ENCODE measurements around the gene PRDM16.

DNA sequence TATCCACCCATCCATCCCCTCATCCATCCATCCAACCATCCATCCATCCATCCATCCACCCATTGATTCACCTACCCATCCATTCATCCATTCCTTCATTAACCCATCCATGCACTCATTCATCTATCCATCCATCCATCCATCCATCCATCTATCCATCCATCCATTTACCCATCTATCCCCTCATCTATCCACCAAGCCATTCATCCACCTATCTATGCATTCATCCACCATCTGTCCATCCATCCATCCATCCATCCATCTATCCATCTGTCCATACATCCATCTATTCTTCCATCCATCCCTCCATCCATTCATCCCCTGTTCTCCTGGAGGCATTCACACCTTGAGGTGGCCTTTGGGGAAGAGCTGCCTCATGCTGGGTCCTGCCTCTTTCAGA is 107.0 kb downstream of the PRDM16 start:
- TF ChIP-seq SIN3A (IDR thresholded peaks at IDR 0.05; ENCODE audit: borderline replicate concordance, low read depth, low read length) (no peak), TEAD4 (IDR thresholded peaks at IDR 0.05; ENCODE audit: borderline replicate concordance, insufficient read depth) (no peak), EP300 (IDR thresholded peaks at IDR 0.05; ENCODE audit: borderline replicate concordance in 1 of 2, low read depth in 1 of 2, low read length in 1 of 2) (no peak), FOXM1 (IDR thresholded peaks at IDR 0.05; ENCODE audit: low read depth) (no peak)
- TF ChIP-seq, protein P1, sequence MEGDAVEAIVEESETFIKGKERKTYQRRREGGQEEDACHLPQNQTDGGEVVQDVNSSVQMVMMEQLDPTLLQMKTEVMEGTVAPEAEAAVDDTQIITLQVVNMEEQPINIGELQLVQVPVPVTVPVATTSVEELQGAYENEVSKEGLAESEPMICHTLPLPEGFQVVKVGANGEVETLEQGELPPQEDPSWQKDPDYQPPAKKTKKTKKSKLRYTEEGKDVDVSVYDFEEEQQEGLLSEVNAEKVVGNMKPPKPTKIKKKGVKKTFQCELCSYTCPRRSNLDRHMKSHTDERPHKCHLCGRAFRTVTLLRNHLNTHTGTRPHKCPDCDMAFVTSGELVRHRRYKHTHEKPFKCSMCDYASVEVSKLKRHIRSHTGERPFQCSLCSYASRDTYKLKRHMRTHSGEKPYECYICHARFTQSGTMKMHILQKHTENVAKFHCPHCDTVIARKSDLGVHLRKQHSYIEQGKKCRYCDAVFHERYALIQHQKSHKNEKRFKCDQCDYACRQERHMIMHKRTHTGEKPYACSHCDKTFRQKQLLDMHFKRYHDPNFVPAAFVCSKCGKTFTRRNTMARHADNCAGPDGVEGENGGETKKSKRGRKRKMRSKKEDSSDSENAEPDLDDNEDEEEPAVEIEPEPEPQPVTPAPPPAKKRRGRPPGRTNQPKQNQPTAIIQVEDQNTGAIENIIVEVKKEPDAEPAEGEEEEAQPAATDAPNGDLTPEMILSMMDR (IDR thresholded peaks at IDR 0.05), result no peak

Measured in SK-N-SH (cell line).